GM12878 (cell line): ENCODE measurements around the gene BCKDHA. TPM values are rescaled to one million over a fixed set of nuclear protein-coding genes. Genes with fewer than 3 reads are reported as not detected.

Source experiments
- ATAC-seq: fragments of 200-7000 bp; cut with Tn5 transposase; 3 replicates; pipeline ENCODE4 v1.9.1; 2020; ENCODE audit warnings: mild to moderate bottlenecking, moderate library complexity
- BruUV-seq: library from RNA; stranded (reverse); fragments of 400-500 nt; replicated peaks from 2 replicates; lab custom pipeline; 2021; lab: Mats Ljungman, UMichigan
- CTCF ChIA-PET: fragments of 300-600 bp; sonication (Branson Sonifier 250); formaldehyde crosslinking; extraction: SDS; loops from one replicate; lab custom pipeline; 2021; ENCODE audit warnings: inconsistent platforms; lab: Yijun Ruan, JAX
- POLR2A ChIA-PET: fragments of 350-600 bp; formaldehyde crosslinking; extraction: SDS; loops from one replicate; lab custom pipeline; 2021; ENCODE audit warnings: inconsistent platforms; lab: Charles Lee
- RAD21 ChIA-PET: fragments of 300-600 bp; sonication (Branson Sonifier 250); formaldehyde crosslinking; loops from one replicate; lab custom pipeline; 2023; ENCODE audit warnings: antibody characterized with exemption; ENCODE audit not compliant: unreplicated experiment; lab: Charles Lee
- SMC1A ChIA-PET: fragments of 300-600 bp; sonication (Branson Sonifier 250); formaldehyde crosslinking; loops from one replicate; lab custom pipeline; 2023; ENCODE audit not compliant: unreplicated experiment, uncharacterized antibody; lab: Charles Lee
- DNase-seq: peaks from one replicate; pipeline ENCODE4 v3.0.0-alpha.2; 2011; ENCODE audit warnings: low read depth, low spot score
- FAIRE-seq: peaks from 3 replicates; lab custom pipeline; 2011; peaks lifted over from hg19 to GRCh38; lab: Jason Lieb, UNC
- H2AFZ ChIP-seq: 2 replicates; pipeline ENCODE4 v1.6.0; 2011; ENCODE audit warnings: low read depth, low read length, control low read depth; ENCODE audit not compliant: control insufficient read depth
- H3K27ac ChIP-seq: 2 replicates; pipeline ENCODE4 v1.5.1; 2011; ENCODE audit warnings: control low read depth; ENCODE audit not compliant: control insufficient read depth, insufficient read depth
- H3K27me3 ChIP-seq, 2 experiments: replicated peaks in 1 of 2; 2 replicates each; pipeline versions ENCODE4 v1.6.0 to v1.6.1; 2011; ENCODE audit warnings: low read length in 1 of 2; ENCODE audit not compliant: control insufficient read depth in 2 of 2, insufficient read depth in 2 of 2
- H3K36me3 ChIP-seq, 2 experiments: 2 replicates each; pipeline ENCODE4 v1.5.1; 2011; ENCODE audit warnings: low read length in 1 of 2; ENCODE audit not compliant: control insufficient read depth in 2 of 2, insufficient read depth in 2 of 2
- H3K4me1 ChIP-seq: 2 replicates; pipeline ENCODE4 v1.6.1; 2011; ENCODE audit warnings: mild to moderate bottlenecking, low read length, moderate library complexity, mixed read lengths; ENCODE audit not compliant: control insufficient read depth, insufficient read depth
- H3K4me2 ChIP-seq: 2 replicates; pipeline ENCODE4 v1.6.0; 2011; ENCODE audit warnings: control low read depth; ENCODE audit not compliant: control insufficient read depth, insufficient read depth
- H3K4me3 ChIP-seq: fragments of 200-600 bp; sonication (generic); 2 replicates; pipeline ENCODE4 v1.5.1; 2016
- H3K79me2 ChIP-seq: 2 replicates; pipeline ENCODE4 v1.6.0; 2011; ENCODE audit warnings: low read length; ENCODE audit not compliant: control insufficient read depth, insufficient read depth
- H3K9ac ChIP-seq: 2 replicates; pipeline ENCODE4 v1.8.0; 2011; ENCODE audit warnings: low read length, control low read depth, mixed read lengths; ENCODE audit not compliant: control insufficient read depth, insufficient read depth
- H3K9me3 ChIP-seq: replicated peaks from 3 replicates; pipeline ENCODE4 v1.5.1; 2011; ENCODE audit warnings: mild to moderate bottlenecking, low read length; ENCODE audit not compliant: control insufficient read depth, insufficient read depth
- H4K20me1 ChIP-seq: 2 replicates; pipeline ENCODE4 v1.6.0; 2011; ENCODE audit not compliant: control insufficient read depth, insufficient read depth
- NR2C1 ChIP-seq: fragments of 450-650 bp; IDR thresholded peaks from 2 replicates; pipeline ENCODE4 v1.6.1; 2017; ENCODE audit warnings: antibody characterized with exemption, mild to moderate bottlenecking, moderate library complexity
- WGBS: methylation state at CpG from one replicate; pipeline ENCODE4 v1.1.6; 2016; ENCODE audit warnings: low lambda C conversion rate; ENCODE audit not compliant: insufficient replicate concordance, insufficient coverage; ENCODE audit errors: missing lambda C conversion rate; 5-methylcytosine and 5-hydroxymethylcytosine counted together
- in situ Hi-C: fragments of 300-500 bp; cut with MboI; formaldehyde crosslinking; loops from 9 replicates; pipeline ENCODE4 v1.14.3; 2018; ENCODE audit warnings: mixed read lengths
- intact Hi-C: fragments of 100-400 bp; cut with micrococcal nuclease; formaldehyde crosslinking; loops from one replicate; pipeline ENCODE4 v1.14.2; 2022; ENCODE audit not compliant: unreplicated experiment
- polyA plus RNA-seq, 11 experiments: library from polyadenylated mRNA; depleted of rRNA in 4 of 11; unstranded in 6 of 11; stranded (reverse) in 5 of 11; fragments of >200 nt; fragmentation: Nextera tagmentation in 4 of 11; fragmentation: Illumina TruSeq in 1 of 11; extraction: Ambion mirVana in 4 of 11; extraction: Trizol in 1 of 11; gene quantifications; 1 replicate in 1 of 11; 2 replicates in 10 of 11; pipeline versions ENCODE4 v1.2.1 to v1.2.3, GENCODE V29; 2011 to 2016; ENCODE audit warnings: inconsistent platforms in 2 of 11, missing spikeins in 2 of 11, low read depth in 1 of 11
- total RNA-seq, 4 experiments: library from RNA; depleted of rRNA in 3 of 4; stranded (reverse); fragments of >200 nt in 3 of 4; fragmentation: Illumina TruSeq in 1 of 4; extraction: Trizol in 1 of 4; gene quantifications; 2 replicates each; pipeline versions ENCODE4 v1.2.1 to v1.2.3, GENCODE V29; 2013 to 2021
- TF ChIP-seq, protein P1 (sequence below): fragments of 450-650 bp; IDR thresholded peaks from 2 replicates; pipeline ENCODE4 v1.6.1; 2017; ENCODE audit warnings: low read depth, mild to moderate bottlenecking, moderate library complexity
- TF ChIP-seq, protein P2 (sequence below), 3 experiments: IDR thresholded peaks in 2 of 3; conservative IDR thresholded peaks in 1 of 3; 2 replicates each; pipeline ENCODE4 v1.5.1; 2011; ENCODE audit warnings: low read depth in 3 of 3, low read length in 3 of 3, mild to moderate bottlenecking in 3 of 3, control low read depth in 2 of 3, moderate library complexity in 2 of 3, inconsistent platforms in 1 of 3, mixed read lengths in 1 of 3; ENCODE audit not compliant: control insufficient read depth in 2 of 3, insufficient read depth in 1 of 3; ENCODE audit errors: extremely low read depth in 1 of 3

The BCKDHA gene
- total and polyA plus RNA-seq, 10 of the 15 experiments (the other 5 are each of a cell fraction or from before 2014, with no cell fraction given): 9.9 to 107 (median 46.4) TPM

DNA sequence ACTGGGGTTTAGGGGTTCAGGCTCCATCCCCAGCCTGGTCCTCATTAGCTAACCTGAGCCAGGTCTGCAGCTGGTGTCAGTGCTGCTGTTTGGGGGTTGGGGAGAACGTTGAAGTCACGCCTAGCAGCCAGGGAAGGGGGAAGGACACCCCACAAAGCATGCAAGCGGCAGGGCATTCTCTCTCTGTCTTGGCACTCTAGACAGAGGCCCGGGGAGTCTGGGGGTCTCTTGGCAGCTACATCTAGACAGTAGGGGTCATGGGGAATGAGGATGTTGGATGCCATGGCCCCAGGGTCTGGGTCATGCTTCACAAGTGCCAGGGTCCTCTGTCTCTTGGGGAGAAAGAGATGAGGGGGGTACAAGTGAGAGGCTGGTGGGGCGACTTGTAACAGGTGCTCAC, 48.0 kb downstream of the BCKDHA start:
- Histone ChIP-seq H2AFZ (no peak overlapping the region), H3K9me3 (no peaks in the 10 kb centered on the region), H3K4me1 (no peaks in the 10 kb centered on the region; the same call in 1 of the 2 replicates), H3K4me2 (no peak overlapping the region), H4K20me1 (no peaks in the 10 kb centered on the region), H3K79me2 (no peaks in the 10 kb centered on the region), H3K27me3 (no peaks in the 10 kb centered on the region), H3K4me3 (no peak overlapping the region), H3K27ac (no peak overlapping the region), H3K9ac (no peak overlapping the region), H3K36me3 (no peaks in the 10 kb centered on the region)
- FAIRE-seq: no peak
- BruUV-seq: no TSS peak
- ChIA-PET RAD21 (no interaction called here), SMC1A (interaction anchor here (0.7 kb wide), 1 partner anchor 96 kb away, joined by 4 read pairs; no protein-coding TSS in a partner anchor), POLR2A (no interaction called here), CTCF (interaction anchor here (8.1 to 10.9 kb wide), 2 partner anchors 93 to 119 kb away, joined by 157 to 314 read pairs; no protein-coding TSS in a partner anchor)
- DNase-seq: no peak
- 25% methylated on average over 5 of the region's 5 CpGs for whole genome bisulfite sequencing
- in situ Hi-C loops: loop anchor here (10.0 kb wide), 2 partner anchors 89 to 129 kb away; partner anchors contain the start of gene CEACAM21
- TF ChIP-seq, protein P1, sequence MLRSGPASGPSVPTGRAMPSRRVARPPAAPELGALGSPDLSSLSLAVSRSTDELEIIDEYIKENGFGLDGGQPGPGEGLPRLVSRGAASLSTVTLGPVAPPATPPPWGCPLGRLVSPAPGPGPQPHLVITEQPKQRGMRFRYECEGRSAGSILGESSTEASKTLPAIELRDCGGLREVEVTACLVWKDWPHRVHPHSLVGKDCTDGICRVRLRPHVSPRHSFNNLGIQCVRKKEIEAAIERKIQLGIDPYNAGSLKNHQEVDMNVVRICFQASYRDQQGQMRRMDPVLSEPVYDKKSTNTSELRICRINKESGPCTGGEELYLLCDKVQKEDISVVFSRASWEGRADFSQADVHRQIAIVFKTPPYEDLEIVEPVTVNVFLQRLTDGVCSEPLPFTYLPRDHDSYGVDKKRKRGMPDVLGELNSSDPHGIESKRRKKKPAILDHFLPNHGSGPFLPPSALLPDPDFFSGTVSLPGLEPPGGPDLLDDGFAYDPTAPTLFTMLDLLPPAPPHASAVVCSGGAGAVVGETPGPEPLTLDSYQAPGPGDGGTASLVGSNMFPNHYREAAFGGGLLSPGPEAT: no peak
- no peak for ATAC-seq
- intact Hi-C loops: loop anchor here (5.0 kb wide), 1 partner anchor 93 kb away; the partner anchor contains the start of gene TGFB1

GRCh38 chr19:41447732-41448332, 50.2 kb downstream of the BCKDHA start:
- ChIA-PET SMC1A (interaction anchor here (1.0 to 5.1 kb wide), 9 partner anchors 8 to 244 kb away, joined by 3 to 69 read pairs (median 9); partner anchors contain the start of gene DMAC2), RAD21 (interaction anchor here (0.7 to 5.5 kb wide), 8 partner anchors 9 to 680 kb away, joined by 3 to 56 read pairs (median 8); partner anchors contain the start of gene DMAC2), POLR2A (no interaction called here), CTCF (interaction anchor here (0.6 to 10.9 kb wide), 10 partner anchors 9 to 149 kb away, joined by 3 to 314 read pairs (median 12); partner anchors contain the start of gene DMAC2)
- no peak overlapping the region for H3K4me2 ChIP-seq
- in situ Hi-C loops (loop anchor here (10.0 kb wide), 2 partner anchors 87 to 127 kb away; partner anchors contain the start of gene CEACAM21), intact Hi-C loops (loop anchor here (5.0 kb wide), 1 partner anchor 96 kb away; the partner anchor contains the start of gene TGFB1)
- TF ChIP-seq, protein P2, sequence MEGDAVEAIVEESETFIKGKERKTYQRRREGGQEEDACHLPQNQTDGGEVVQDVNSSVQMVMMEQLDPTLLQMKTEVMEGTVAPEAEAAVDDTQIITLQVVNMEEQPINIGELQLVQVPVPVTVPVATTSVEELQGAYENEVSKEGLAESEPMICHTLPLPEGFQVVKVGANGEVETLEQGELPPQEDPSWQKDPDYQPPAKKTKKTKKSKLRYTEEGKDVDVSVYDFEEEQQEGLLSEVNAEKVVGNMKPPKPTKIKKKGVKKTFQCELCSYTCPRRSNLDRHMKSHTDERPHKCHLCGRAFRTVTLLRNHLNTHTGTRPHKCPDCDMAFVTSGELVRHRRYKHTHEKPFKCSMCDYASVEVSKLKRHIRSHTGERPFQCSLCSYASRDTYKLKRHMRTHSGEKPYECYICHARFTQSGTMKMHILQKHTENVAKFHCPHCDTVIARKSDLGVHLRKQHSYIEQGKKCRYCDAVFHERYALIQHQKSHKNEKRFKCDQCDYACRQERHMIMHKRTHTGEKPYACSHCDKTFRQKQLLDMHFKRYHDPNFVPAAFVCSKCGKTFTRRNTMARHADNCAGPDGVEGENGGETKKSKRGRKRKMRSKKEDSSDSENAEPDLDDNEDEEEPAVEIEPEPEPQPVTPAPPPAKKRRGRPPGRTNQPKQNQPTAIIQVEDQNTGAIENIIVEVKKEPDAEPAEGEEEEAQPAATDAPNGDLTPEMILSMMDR (IDR thresholded peaks at IDR 0.05 in 2 of 3, conservative IDR thresholded peaks at IDR 0.05 in 1 of 3; ENCODE audit: control insufficient read depth in 2 of 3, extremely low read depth in 1 of 3, insufficient read depth in 1 of 3, low read depth in 3 of 3, low read length in 3 of 3): peak in 2 of 3 experiments; percentile 6 to 10; a peak in 1 of 6 replicates
- TF ChIP-seq NR2C1: no peak
- H3K9me3 ChIP-seq: no peaks in the 10 kb centered on the region
- no peaks in the 10 kb centered on the region for H4K20me1 ChIP-seq
- H3K27ac ChIP-seq: no peak overlapping the region
- H3K9ac ChIP-seq: no peak overlapping the region
- H3K36me3 ChIP-seq: no peaks in the 10 kb centered on the region
- no peak for ATAC-seq
- WGBS: 51% methylated on average over 12 of the region's 12 CpGs
- DNase-seq: no peak
- H3K79me2 ChIP-seq: no peaks in the 10 kb centered on the region
- no peak overlapping the region for H3K4me3 ChIP-seq
- no peak for FAIRE-seq
- BruUV-seq: no TSS peak
- H3K4me1 ChIP-seq: no peaks in the 10 kb centered on the region; the same call in 1 of the 2 replicates
- no peaks in the 10 kb centered on the region for H3K27me3 ChIP-seq
- H2AFZ ChIP-seq: no peak overlapping the region
